Fibroblast of gingiva (primary cell): ENCODE results near the gene ACOT7.

Source experiments
- DNase-seq: peaks from one replicate; pipeline ENCODE4 v3.0.0-alpha.2; 2011; ENCODE audit warnings: low read depth

Gene ACOT7

DNA sequence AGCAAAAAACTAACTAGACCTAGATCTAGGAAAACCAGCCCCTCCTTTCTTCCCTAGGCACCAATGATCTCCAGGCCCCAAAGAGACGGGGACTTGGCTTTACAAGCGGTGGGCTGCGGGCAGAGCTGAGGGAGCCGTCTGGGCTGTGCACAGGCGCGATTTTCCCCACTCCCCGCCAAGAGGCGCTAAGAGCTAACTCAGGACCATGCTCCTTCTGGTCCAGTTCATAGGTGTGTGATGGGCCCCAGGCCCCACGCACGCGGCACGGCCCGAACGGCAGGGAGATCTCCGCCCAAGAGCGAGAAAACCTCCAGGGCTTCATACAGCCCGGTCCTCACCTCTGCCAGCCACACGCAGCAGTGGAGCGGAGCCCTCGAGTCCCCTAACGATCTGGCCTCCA, 125.2 kb downstream of the ACOT7 start:
- DNase-seq, result no peak

DNA sequence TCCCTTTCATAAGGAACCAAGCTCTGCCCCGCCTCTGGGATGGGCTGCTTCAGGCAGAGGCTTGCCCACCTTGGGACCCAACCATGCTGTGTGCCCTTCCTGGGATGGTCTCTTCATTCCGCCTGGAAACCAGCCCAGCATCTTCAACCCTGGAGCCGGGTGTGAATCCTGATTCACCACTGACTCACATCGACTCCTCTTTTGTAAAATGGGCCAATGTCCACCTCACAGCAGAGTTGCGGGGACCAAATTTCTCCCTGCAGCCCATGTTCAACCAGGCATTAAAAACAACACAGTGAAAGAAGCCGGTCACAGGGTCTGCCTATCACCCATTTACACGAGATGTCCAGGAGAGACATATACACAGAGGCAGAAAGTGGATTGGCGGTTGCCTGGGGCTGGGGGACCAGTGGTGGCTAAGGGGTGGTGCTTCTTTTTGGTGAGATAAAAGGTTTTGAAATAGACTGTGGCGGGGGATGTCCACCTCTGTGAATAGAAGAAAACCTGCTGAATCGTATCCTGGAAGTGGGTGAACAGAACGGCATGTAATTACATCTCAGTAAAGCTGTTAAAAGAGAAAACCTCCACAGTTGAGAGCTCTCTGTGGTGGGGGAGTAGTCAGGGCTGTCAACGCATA, 125.8 kb downstream of the ACOT7 start:
- DNase-seq, result no peak

DNA sequence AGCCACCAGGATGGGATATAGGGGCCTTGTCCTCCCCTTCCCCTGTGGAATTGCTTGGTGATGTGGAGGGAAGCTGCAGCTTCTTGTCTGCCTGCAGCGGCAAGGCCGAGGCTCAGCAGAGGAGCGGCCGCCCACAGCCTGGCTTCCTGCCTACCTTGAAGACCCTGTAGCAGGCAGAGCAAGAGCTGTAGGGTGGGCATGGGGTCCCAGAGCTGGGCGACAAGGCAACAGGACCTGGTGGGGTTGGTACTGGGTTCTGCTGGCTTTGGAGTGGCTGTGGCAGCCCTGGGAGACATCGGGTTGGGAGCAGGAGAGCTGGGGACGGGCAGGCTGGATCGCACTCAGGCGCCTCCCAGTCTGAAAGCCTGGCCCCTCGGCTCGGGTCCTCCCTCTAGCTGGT, 126.9 kb downstream of the ACOT7 start:
- no peak for DNase-seq

DNA sequence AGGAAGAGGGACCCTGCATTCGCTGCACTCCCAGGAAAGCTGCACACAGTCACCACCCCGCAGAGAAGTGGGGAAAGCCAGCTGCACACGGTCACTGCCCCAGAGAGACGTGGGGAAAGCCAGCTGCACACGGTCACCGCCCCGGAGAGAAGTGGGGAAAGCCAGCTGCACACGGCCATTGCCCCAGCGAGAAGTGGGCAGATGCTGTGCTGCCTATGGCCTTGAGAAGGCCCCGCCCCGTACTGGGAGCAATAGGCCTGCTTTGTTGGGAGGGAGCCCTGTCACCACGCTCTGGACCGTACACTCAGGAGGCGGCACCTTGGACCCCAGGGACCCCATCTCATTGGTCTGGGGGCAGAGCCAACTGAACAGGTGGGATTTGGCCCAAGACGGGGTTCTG, 128.4 kb downstream of the ACOT7 start:
- DNase-seq, result no peak

DNA sequence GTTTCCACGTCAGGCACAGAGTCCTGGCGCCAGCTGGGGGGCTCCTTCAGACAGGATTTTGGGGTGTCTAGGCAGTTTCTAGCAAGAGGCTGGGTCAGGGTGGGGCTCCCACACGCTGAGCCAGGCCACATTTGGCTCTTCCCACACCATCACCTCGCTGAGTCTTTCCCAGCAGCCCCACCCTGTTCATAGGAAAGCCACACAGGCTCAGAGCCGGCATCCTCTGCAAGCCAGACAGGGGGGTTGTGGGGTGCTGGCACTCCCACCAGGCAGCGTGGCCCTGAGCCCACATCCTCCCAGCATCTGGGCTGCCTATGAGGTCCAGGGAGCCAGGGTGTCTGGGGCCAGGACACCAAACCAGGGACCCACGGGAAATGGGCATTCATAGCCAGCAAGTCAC, 129.9 kb downstream of the ACOT7 start:
- no peak for DNase-seq

DNA sequence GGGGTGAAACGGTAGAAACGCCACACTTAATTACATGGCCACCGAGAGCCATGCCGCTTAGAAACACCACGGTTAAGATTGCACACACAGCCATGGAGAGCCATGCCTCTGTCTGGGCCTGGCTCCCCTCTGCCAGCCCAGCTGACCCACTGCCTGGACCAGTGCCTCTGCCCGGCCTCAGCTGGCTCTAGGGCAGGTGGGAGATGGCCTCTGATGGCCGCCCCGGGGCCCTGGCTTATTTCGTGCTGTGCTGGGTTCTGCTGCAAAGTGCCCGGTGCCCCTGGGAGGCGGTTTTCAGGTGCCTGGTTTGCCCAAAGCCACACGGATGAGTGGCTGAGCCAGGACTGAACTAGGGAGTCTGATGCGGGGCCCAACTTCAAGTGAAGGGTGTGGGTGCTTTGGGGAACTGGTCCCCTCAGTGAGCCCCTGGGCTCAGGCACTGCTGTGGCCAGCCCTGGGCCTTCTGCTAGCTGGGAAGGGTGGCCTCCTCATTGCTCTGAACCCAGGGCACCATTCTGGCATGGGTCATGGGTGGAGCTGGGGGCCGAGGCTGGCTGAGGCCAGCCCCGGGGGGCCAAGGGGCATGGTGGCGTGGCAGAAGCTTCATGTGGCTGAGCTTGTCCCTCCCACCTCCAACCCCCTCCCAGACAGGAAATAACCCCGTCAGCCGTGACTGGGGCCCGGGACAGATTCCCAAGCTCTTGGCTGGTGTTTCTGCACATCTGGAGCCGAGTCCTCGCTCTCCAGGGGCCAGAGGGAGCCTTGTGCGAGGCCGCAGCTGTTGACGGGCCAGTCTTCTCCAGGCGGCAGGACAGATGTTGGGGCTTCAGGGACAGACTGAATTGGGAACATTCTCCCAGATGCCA, 130.8 kb downstream of the ACOT7 start:
- DNase-seq, result peak; percentile 63

DNA sequence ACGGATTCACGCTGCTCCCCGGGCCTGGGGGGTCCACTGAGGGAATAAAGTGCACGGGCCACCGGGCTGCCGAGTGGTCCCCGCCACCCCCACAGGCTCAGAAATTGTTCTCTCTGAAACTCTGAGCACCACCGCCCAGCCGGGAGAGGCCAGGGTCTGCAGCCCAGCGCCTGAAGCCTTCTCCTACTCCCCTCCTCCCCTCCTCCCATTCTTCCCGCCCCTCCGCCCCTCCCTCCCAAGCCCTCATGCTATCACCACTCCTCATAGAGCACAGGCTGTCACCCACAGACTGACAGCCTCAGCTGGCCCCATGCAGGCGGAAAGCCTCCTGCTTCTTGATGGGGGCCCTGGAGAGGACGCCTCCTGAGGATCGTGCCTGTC, 132.0 kb downstream of the ACOT7 start:
- DNase-seq, result no peak

DNA sequence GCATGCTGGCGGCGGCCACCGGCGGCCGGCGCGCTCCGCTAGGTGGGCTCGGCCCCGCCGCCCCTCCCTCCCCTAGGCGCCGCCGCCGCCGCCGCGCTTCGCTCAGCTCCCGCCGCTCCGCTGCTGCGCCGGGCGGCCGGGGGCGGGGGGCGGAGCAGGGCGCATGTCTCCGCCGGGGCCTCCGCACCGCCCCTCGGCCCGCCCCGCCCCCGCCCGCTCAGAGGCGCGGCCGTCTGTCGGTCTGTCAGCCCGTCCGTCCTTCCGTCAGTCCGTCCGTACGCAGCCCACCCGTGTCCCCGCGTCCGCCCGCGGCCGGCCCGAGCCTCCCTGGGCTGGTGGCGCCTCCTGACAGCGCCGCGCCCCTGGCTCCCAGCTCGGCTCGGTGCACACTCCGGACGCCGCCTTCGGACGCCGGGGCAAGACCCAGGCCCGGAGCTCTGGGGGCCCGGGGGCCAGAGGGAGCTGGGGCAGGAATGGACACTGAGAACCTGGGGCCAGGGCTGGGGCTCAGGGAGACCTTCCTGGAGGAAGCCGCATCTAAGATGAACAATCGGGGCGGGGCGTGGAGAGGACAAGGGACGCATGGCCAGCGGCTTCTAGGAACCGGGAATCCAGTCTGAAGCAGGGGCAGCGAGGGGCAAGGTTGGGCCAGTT, 132.5 kb downstream of the ACOT7 start, which contains the start of gene GPR153:
GPR153 (minus strand) TSS at position 138 of the 654 bp plus-strand sequence. CDS start 6,193 bp downstream, outside the sequence.
- DNase-seq, result peak; percentile 38

DNA sequence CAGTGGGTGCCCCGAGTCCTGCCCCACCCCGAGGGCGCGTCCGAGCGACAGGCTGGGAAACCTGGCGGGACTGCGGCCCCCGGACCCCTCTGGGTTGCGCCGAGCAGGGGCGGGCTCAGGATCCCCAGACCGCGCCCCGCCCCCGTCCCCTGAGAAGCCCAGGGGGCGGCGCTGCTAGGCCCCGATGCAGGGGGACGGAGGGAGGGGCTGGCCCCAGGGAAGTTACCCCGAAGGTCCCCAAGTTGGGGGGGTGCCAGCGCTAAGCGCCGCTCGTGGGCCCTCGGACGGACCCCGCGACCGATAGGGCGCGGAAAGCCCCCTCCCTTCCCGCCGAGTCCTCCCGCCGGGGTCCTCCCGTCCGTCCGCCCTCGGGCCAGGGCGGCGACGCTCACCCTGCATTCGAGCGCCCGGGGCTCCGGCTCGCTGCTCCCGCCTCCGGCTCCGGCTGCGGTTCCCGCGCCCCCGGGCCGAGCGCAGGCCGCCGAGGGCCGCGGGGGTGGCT, 133.1 kb downstream of the ACOT7 start:
- no peak for DNase-seq

DNA sequence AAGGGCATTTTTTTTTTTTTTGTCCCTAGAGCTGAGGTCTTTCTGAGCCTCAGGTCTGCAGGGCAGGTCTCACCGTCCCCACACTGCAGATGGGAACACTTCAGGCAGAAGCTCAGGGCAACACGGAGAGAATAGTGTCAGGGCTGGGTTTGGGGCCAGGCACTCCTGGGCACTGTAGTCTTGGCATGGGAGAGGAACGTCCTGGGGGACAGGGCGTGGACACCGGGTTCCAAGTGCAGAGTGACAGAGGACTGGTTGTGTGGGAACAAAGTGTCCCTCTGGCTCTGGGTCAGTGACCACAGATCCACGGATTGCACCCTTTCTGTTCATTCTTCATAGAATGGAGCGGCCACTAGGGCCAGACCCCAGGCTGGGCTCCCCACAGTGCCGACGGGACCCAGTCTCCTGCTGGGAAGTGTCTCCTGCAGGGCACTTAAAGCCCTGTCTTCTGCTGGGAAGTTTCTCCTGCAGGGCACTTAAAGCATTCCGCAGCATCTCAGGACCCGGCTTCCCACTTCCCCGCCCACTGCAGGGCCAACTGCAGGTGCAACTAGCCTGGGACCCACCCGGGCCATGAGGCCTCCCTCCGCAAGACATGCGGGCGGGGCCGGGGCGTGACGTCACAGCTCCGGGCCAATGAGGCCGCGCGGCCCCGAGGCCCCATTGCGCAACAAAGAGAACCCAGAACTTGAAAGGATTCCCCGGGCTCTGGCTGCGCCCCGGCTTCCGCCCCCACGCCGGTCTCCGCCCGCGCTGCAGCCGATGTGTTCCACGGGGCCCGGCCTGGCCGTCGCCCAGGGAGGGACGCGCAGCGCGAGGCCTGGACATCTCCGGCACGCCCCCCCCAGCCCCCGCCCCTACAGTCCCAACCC, 133.8 kb downstream of the ACOT7 start:
- DNase-seq, result peak; percentile 76

DNA sequence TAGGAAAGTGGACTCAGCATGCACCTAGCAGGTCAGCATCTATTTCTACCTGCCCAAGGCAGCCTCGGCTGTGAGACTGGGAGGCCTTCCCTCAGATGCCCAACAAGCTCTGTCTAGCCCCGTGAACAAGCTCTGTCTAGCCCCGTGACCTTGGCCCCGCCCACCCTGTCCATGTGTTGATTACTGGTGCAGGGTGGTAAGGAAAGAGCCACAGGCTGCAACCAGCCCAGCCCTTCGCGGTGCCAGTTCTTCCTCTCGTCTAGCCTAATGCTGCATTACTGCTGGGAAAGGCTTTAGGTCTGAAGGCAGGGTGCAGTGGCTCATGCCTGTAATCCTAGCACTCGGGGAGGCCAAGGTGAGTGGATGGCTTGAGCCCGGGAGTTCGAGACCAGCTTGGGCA, 134.9 kb downstream of the ACOT7 start:
- DNase-seq, result no peak

DNA sequence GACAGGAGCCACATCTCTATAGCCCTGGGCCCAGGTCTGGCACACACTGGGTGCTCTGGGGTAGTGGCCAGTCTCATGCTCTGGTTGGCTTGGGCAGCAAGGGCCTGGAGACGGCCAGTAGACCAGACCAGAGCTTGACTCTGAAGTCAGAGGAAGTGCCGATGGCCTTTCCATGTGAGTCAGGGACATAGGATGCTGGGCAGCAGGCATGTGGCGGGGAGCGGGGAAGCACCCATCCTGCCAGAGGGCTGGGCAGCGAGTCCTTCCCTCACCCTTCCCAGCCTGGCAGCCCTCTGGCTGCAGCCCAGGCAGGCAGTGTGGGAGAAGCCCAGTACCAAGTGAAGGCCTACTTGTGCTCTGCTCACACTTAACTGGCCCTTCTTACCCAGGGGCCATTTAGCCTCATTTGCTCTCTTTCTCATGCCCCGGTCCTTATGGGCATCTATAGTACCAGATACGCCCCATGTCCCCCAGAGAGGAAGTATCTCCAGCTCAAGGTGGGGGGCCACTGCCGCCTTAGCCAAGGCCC, 136.0 kb downstream of the ACOT7 start:
- DNase-seq, result peak; percentile 50

DNA sequence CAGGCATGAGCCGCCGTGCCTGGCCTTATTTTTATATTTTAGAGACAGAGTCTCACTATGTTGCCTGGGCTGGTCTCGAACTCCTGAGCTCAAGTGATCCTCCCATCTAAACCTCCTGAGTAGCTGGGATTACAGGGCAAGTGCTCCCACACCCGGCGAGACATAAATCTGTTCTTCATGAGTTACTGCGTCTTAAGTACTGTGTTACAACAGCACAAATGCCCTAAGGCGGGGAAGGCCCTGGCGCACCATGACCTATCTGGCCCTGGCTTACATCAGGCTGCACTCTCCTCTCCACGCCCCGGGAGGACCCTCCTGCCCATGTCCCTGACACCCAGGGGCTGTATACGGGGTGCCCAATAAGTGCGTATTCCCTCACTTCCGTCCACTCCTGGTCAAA, 136.9 kb downstream of the ACOT7 start:
- peak; percentile 81 for DNase-seq

DNA sequence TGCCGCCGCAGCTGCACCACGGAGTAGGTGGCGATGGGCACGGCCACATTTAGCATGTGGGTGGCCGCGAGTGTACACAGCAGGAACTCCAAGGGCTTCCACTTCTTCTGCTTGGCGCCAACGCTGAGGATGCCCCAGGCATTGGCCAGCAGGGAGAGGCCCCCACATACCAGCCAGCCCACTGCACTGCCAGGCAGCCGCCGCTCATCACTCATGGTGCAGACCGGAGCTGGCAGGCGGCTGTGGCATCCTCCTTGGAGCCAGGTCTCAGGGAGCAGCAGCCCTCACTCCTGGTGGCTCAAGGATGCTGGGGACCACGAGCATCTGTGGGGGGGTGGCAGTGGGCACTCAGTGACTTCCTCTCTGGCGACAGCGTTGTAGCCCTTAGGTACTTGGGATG, 138.9 kb downstream of the ACOT7 start:
- DNase-seq, result no peak

DNA sequence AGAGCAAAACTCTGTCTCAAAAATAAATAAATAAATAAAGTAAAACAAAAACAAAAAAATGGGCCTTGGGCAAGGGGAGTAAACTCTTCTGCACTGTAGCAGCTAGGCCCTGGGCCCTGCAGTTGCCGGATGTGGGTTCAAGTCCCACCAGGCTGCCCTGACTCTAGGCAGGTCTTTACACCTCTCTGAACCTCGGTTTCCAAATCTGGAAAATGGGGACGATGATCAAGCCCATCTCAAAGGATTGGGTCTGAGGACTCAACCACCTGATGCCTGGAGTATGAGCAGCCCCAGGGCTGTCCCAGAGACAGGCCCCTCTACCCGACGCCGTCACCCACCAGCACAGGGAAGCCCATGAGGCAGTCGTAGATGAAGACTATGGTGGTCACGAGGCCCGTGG, 140.2 kb downstream of the ACOT7 start:
- DNase-seq, result no peak

DNA sequence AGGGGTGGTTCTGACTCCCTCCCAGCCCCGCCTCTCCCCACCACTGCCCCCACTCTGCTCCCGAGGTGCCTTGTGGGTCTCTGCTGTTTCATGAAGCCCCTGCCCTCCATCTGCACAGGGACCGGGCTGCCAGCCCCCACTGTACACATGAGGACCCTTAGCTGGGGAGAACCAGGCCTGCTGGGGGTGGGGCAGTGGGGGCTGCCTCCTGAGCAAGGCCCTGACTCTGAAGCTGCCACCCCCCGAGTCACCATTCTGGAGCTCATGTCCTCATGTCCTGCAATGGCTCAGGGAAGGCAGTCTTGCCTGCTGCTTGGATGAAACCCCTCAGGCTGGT, 141.2 kb downstream of the ACOT7 start:
- no peak for DNase-seq

DNA sequence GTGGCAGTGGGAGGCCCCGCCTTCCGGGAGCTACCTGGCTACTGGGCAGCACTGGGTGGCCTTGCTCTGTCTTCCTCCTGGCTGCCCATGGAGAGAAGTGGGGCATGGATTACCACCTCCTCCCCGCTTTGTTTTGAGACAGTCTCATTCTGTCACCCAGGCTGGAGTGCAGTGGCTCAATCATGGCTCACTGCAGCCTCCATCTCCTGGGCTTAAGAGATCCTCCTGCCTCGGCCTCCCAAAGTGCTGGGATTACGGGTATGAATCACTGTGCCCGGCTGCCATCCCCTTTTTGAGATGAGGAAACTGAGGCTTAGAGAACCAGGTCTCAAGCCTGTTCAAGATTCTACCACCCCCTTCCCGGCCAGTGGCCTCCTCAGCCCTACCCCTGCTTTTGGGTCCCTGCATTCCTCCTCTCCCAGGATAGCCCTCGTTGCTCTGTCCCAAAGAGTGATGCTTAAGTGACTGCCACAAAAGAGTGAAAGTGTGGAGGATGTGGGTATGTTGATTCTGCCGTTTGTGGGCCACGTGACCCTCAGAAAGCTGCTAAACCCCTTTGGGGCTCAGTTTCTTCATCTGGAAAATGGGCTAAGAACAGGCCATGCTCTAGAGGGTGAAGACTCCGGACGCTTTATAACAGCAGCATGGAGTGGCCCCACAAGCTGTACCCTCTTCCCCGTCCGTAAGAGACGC, 141.7 kb downstream of the ACOT7 start:
- no peak for DNase-seq

DNA sequence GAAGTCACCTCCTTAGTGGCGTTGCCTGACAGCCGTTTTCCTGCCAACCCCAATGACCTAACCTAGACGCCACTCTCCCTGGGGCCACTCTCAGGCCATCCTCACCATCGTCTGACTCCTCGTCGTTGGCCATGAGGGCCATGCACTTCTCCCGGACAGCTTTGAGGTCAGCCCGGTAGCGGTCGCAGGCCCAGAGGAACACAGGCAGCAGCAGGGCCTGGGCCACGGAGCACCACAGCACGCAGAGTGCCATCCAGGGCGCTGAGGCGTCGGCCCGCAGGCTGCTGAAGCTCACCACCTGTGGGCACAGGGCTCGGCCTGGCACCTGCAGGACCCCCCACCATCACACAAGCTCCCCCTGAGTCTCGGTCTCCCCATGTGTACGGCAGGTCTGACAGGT, 142.3 kb downstream of the ACOT7 start:
- DNase-seq, result no peak

DNA sequence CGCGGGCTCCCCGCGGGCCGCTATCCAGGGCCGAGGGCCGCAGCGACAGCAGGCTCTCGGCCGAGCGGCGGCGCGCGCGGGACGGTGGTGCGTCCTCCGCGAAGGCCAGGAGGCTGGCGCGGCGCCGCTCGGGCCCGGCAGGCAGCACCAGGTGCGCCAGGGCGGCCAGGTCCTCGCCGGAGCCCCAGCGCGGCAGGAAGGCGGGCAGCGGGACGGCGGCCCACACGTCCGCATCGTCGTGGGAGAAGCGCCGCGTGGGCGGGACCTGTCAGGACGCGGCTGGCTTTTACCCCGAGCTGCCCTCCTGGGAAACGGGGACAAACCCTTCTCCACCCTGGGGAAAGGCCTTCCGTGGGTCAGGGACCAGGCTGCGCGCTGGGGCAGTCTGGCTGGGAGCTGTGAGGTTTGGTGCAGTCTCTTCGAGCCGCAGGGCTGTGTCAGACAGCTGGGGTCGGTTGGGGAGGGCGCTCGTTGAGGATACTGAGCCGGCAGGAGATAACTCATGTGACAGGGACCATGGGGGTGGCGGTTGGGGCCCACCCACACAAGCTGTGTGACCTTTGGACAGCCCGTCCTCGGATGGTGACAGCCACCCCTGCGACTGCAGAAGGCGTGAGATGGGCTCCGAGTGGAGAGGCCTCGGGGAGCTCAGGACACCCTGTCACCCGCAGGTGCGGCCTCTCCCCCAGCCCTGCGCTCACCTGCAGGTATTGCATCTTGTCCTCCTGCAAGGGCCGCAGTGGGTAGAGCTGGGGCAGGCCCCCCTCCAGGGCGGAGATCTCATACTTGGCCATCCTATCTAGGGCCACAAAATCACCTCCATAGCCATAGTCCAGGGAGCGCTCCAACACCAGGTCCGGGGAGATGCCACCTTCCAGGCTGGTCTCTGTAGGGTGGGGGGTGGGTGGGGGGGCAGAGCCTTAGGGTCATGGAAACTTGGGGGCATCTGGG, 143.6 kb downstream of the ACOT7 start:
- DNase-seq, result no peak
